Neural cell (in vitro differentiated cells): ENCODE measurements around the gene CNN1. TPM values are rescaled to one million over a fixed set of nuclear protein-coding genes. Genes with fewer than 3 reads are reported as not detected.
"Not testable (repeated sequence)": the region's sequence is repeated elsewhere in the genome, so short reads cannot be mapped to it uniquely, and the experiment has no call there.

Source experiments
- H2AFZ ChIP-seq: fragments of 200-600, 300-800 bp; sonication (generic), shearing (Covaris generic); 2 replicates; pipeline ENCODE4 v1.6.0; 2014; ENCODE audit warnings: low read depth, mild to moderate bottlenecking, antibody characterized with exemption, low read length, moderate library complexity
- H3F3A ChIP-seq: fragments of 200-600 bp; shearing (Covaris generic); 2 replicates; pipeline ENCODE4 v1.6.1; 2016; ENCODE audit warnings: mild to moderate bottlenecking, moderate library complexity, mixed read lengths, antibody characterized with exemption, low read length; ENCODE audit not compliant: insufficient read depth, poor library complexity, severe bottlenecking
- H3K27ac ChIP-seq: fragments of 200-600, 300-800 bp; sonication (generic), shearing (Covaris generic); 2 replicates; pipeline ENCODE4 v1.5.1; 2014; ENCODE audit warnings: mild to moderate bottlenecking, low read length, moderate library complexity
- H3K27me3 ChIP-seq: fragments of 300-800, 200-600 bp; sonication (generic), shearing (Covaris generic); 2 replicates; pipeline ENCODE4 v1.6.0; 2014; ENCODE audit warnings: mild to moderate bottlenecking, low read depth, low read length, moderate library complexity; ENCODE audit not compliant: insufficient read depth
- H3K36me3 ChIP-seq: fragments of 300-800, 200-600 bp; sonication (generic), shearing (Covaris generic); 2 replicates; pipeline ENCODE4 v1.5.1; 2014; ENCODE audit warnings: mild to moderate bottlenecking, antibody characterized with exemption, low read length, moderate library complexity; ENCODE audit not compliant: insufficient read depth
- H3K4me2 ChIP-seq: fragments of 300-800, 200-600 bp; sonication (generic), shearing (Covaris generic); 2 replicates; pipeline ENCODE4 v1.6.0; 2014; ENCODE audit warnings: mild to moderate bottlenecking, low read length
- H3K4me3 ChIP-seq: fragments of 300-800, 200-600 bp; sonication (generic), shearing (Covaris generic); 2 replicates; pipeline ENCODE4 v1.5.1; 2014; ENCODE audit warnings: mild to moderate bottlenecking, low read length, moderate library complexity
- H3K79me2 ChIP-seq: fragments of 200-600 bp; shearing (Covaris generic); replicated peaks from 2 replicates; pipeline ENCODE4 v1.6.0; 2014; ENCODE audit warnings: mild to moderate bottlenecking, low read length, moderate library complexity; ENCODE audit not compliant: insufficient read depth
- H3K9ac ChIP-seq: fragments of 300-800, 200-600 bp; sonication (generic), shearing (Covaris generic); 2 replicates; pipeline ENCODE4 v1.6.1; 2016; ENCODE audit warnings: mild to moderate bottlenecking, low read length, mixed read lengths
- H3K9me2 ChIP-seq: fragments of 200-600 bp; shearing (Covaris generic); 2 replicates; pipeline ENCODE4 v1.6.1; 2016; ENCODE audit warnings: mild to moderate bottlenecking, low read length, mixed read lengths; ENCODE audit not compliant: insufficient read depth
- H3K9me3 ChIP-seq: fragments of 200-600, 300-800 bp; sonication (generic), shearing (Covaris generic); 2 replicates; pipeline ENCODE4 v1.6.1; 2016; ENCODE audit warnings: mild to moderate bottlenecking, mixed run types, low read length, moderate library complexity, mixed read lengths
- H4K20me1 ChIP-seq: fragments of 200-600 bp; shearing (Covaris generic); 2 replicates; pipeline ENCODE4 v1.6.1; 2016; ENCODE audit warnings: mild to moderate bottlenecking, mixed run types; ENCODE audit not compliant: insufficient read depth
- EP300 ChIP-seq: fragments of 450-650 bp; conservative IDR thresholded peaks from 2 replicates; pipeline ENCODE4 v1.6.1; 2014; ENCODE audit warnings: antibody characterized with exemption, mild to moderate bottlenecking, moderate library complexity; ENCODE audit not compliant: poor library complexity, severe bottlenecking
- EZH2 ChIP-seq: fragments of 200-600, 300-800 bp; shearing (Covaris generic), sonication (generic); IDR thresholded peaks from 2 replicates; pipeline ENCODE4 v1.6.1; 2014; ENCODE audit warnings: antibody characterized with exemption, low read length, borderline replicate concordance, mild to moderate bottlenecking; ENCODE audit not compliant: insufficient read depth, poor library complexity, severe bottlenecking
- MXI1 ChIP-seq: fragments of 450-650 bp; conservative IDR thresholded peaks from 2 replicates; pipeline ENCODE4 v1.6.1; 2014; ENCODE audit warnings: antibody characterized with exemption, mild to moderate bottlenecking; ENCODE audit not compliant: poor library complexity, severe bottlenecking
- POLR2AphosphoS5 ChIP-seq: IDR thresholded peaks from 2 replicates; pipeline ENCODE4 v1.6.1; 2012
- RAD21 ChIP-seq: fragments of 450-650 bp; conservative IDR thresholded peaks from 2 replicates; pipeline ENCODE4 v1.6.1; 2014; ENCODE audit warnings: antibody characterized with exemption, mild to moderate bottlenecking, moderate library complexity
- SMC3 ChIP-seq: fragments of 450-650 bp; conservative IDR thresholded peaks from 2 replicates; pipeline ENCODE4 v1.6.1; 2014; ENCODE audit warnings: antibody characterized with exemption, mild to moderate bottlenecking, moderate library complexity; ENCODE audit not compliant: poor library complexity
- TAF1 ChIP-seq: IDR thresholded peaks from 2 replicates; pipeline ENCODE4 v1.6.1; 2012; ENCODE audit warnings: low read depth
- polyA plus RNA-seq: library from polyadenylated mRNA; depleted of rRNA; stranded (reverse); fragments of >200 nt; gene quantifications from 2 replicates; pipeline ENCODE4 v1.2.3, GENCODE V29; 2014
- small RNA-seq, 3 experiments: library from RNA; depleted of rRNA; stranded (forward); fragments of <200 nt; gene quantifications; one replicate each; pipeline ENCODE3, GENCODE V24; 2012
- TF ChIP-seq, protein P1 (sequence below): IDR thresholded peaks from 2 replicates; pipeline ENCODE4 v1.6.1; 2012; ENCODE audit warnings: borderline replicate concordance
- TF ChIP-seq, protein P2 (sequence below): fragments of 450-650 bp; IDR thresholded peaks from 2 replicates; pipeline ENCODE4 v1.5.1; 2014; ENCODE audit warnings: antibody characterized with exemption, mild to moderate bottlenecking, moderate library complexity; ENCODE audit not compliant: poor library complexity, severe bottlenecking

CNN1 gene
- polyA plus RNA-seq, 1 donor from 2014 or later: not detected

DNA sequence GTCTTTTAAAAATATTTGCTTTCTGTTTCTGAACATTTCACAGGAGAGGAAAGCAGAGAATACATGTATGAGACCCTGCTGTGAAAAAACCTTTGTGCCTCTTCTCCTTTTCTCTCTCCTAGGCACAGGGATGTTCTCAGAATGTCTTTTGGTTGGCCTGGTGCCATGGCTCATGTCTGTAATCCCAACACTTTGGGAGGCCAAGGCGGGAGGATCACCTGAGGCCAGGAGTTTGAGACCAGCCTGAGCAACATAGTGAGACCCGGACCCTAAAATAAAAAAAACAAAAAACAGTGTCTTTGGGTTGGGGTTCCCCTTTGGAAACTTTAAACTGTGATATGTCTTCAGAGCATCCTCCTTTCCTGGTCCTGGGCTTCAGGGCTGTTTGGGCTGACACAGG is 60.1 kb downstream of the CNN1 start:
- H3K4me2 ChIP-seq: peak overlapping the region; percentile 79
- H4K20me1 ChIP-seq: no peaks in the 10 kb centered on the region
- H3K4me3 ChIP-seq: peak overlapping the region; percentile 94
- H3K27ac ChIP-seq: peak overlapping the region; percentile 99
- H3K36me3 ChIP-seq: peaks cover 10% of the 10 kb centered on the region
- H3K27me3 ChIP-seq: no peaks in the 10 kb centered on the region
- peaks cover 59% of the 10 kb centered on the region for H3K79me2 ChIP-seq
- H2AFZ ChIP-seq: no peak overlapping the region
- H3K9ac ChIP-seq: peak overlapping the region; percentile 100
- no peaks in the 10 kb centered on the region for H3F3A ChIP-seq
- TF ChIP-seq POLR2AphosphoS5 (no peak), TAF1 (no peak), SMC3 (no peak), RAD21 (no peak), EP300 (no peak), MXI1 (no peak), EZH2 (no peak)
- TF ChIP-seq, protein P1, sequence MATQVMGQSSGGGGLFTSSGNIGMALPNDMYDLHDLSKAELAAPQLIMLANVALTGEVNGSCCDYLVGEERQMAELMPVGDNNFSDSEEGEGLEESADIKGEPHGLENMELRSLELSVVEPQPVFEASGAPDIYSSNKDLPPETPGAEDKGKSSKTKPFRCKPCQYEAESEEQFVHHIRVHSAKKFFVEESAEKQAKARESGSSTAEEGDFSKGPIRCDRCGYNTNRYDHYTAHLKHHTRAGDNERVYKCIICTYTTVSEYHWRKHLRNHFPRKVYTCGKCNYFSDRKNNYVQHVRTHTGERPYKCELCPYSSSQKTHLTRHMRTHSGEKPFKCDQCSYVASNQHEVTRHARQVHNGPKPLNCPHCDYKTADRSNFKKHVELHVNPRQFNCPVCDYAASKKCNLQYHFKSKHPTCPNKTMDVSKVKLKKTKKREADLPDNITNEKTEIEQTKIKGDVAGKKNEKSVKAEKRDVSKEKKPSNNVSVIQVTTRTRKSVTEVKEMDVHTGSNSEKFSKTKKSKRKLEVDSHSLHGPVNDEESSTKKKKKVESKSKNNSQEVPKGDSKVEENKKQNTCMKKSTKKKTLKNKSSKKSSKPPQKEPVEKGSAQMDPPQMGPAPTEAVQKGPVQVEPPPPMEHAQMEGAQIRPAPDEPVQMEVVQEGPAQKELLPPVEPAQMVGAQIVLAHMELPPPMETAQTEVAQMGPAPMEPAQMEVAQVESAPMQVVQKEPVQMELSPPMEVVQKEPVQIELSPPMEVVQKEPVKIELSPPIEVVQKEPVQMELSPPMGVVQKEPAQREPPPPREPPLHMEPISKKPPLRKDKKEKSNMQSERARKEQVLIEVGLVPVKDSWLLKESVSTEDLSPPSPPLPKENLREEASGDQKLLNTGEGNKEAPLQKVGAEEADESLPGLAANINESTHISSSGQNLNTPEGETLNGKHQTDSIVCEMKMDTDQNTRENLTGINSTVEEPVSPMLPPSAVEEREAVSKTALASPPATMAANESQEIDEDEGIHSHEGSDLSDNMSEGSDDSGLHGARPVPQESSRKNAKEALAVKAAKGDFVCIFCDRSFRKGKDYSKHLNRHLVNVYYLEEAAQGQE: no peak
- TF ChIP-seq, protein P2, sequence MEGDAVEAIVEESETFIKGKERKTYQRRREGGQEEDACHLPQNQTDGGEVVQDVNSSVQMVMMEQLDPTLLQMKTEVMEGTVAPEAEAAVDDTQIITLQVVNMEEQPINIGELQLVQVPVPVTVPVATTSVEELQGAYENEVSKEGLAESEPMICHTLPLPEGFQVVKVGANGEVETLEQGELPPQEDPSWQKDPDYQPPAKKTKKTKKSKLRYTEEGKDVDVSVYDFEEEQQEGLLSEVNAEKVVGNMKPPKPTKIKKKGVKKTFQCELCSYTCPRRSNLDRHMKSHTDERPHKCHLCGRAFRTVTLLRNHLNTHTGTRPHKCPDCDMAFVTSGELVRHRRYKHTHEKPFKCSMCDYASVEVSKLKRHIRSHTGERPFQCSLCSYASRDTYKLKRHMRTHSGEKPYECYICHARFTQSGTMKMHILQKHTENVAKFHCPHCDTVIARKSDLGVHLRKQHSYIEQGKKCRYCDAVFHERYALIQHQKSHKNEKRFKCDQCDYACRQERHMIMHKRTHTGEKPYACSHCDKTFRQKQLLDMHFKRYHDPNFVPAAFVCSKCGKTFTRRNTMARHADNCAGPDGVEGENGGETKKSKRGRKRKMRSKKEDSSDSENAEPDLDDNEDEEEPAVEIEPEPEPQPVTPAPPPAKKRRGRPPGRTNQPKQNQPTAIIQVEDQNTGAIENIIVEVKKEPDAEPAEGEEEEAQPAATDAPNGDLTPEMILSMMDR: no peak
- no peaks in the 10 kb centered on the region for H3K9me2 ChIP-seq
- H3K9me3 ChIP-seq: no peaks in the 10 kb centered on the region

DNA sequence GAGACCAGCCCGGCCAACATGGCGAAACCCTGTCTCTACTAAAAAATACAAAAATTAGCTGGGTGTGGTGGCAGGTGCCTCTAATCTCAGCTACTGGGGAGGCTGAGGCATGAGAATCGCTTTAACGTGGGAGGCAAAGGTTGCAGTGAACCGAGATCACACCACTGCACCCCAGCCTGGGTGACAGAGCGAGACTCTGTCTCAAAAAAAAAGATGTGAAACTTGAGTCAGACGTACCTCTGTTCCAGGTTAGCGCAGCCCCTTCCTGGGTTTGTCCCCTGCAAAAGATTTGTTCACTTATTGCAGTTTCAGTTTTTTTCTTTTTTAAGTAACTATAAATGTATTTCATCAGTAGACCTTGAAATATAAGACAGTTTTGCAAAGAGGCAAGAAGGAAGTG is 61.1 kb downstream of the CNN1 start:
- not testable (repeated sequence) for H3K27me3 ChIP-seq, H3K9ac ChIP-seq, H3K4me2 ChIP-seq, H3K9me2 ChIP-seq, H4K20me1 ChIP-seq, H3K27ac ChIP-seq, H3F3A ChIP-seq, H2AFZ ChIP-seq, H3K9me3 ChIP-seq
- Histone ChIP-seq H3K36me3 (peaks cover 17% of the 10 kb centered on the region), H3K79me2 (peaks cover 68% of the 10 kb centered on the region), H3K4me3 (peak overlapping the region; percentile 94)

Small RNA genes lying within 50 kb of the gene (small RNA-seq; reads per million reads assigned to genes)
- 0 reads per million in 3 experiments for gene MIR7974
- 0.03 to 0.08 (median 0.07) reads per million in 3 experiments for gene RN7SL833P

Other genes starting within 250 kb of the CNN1 start
- not detected in 2 replicates for gene TSPAN16, start 242.7 kb upstream of the CNN1 start, polyA plus RNA-seq
- gene RAB3D, start 199.2 kb upstream of the CNN1 start, polyA plus RNA-seq: 16.7 and 19.3 TPM in 2 replicates
- gene TMEM205, start 192.6 kb upstream of the CNN1 start, polyA plus RNA-seq: 113 and 136 TPM in 2 replicates
- gene CCDC159, start 192.3 kb upstream of the CNN1 start, polyA plus RNA-seq: 2.4 TPM in 1 of 2 replicates, not detected in the other
- 44.1 and 47.6 TPM in 2 replicates for gene PLPPR2, start 183.4 kb upstream of the CNN1 start, polyA plus RNA-seq
- 2.1 and 2.4 TPM in 2 replicates for gene SWSAP1, start 164.2 kb upstream of the CNN1 start, polyA plus RNA-seq
- gene EPOR, start 154.5 kb upstream of the CNN1 start, polyA plus RNA-seq: 3.1 and 5.8 TPM in 2 replicates
- gene RGL3, start 119.5 kb upstream of the CNN1 start, polyA plus RNA-seq: not detected in 2 replicates
- gene ODAD3, start 103.7 kb upstream of the CNN1 start, polyA plus RNA-seq: 3.4 and 5.4 TPM in 2 replicates
- 29.6 and 70.2 TPM in 2 replicates for gene PRKCSH, start 103.2 kb upstream of the CNN1 start, polyA plus RNA-seq
- gene ELAVL3, start 57.8 kb upstream of the CNN1 start, polyA plus RNA-seq: 38.7 and 68.9 TPM in 2 replicates
- gene ZNF653, start 33.0 kb upstream of the CNN1 start, polyA plus RNA-seq: 16.5 and 24.6 TPM in 2 replicates
- 98.3 and 99.0 TPM in 2 replicates for gene ECSIT, start 9.7 kb upstream of the CNN1 start, polyA plus RNA-seq
- 38.0 and 64.8 TPM in 2 replicates for gene ELOF1, start 20.4 kb downstream of the CNN1 start, polyA plus RNA-seq
- gene ACP5, start 38.8 kb downstream of the CNN1 start, polyA plus RNA-seq: not detected in 2 replicates
- gene ZNF627, start 58.6 kb downstream of the CNN1 start, polyA plus RNA-seq: 84.3 and 91.6 TPM in 2 replicates
- 7.8 and 13.6 TPM in 2 replicates for gene ZNF823, start 200.1 kb downstream of the CNN1 start, polyA plus RNA-seq
- 137 and 138 TPM in 2 replicates for gene ZNF441, start 228.1 kb downstream of the CNN1 start, polyA plus RNA-seq